Muscle of arm (tissue), 12 donors: ENCODE data around the gene KPNA1. TPM values are rescaled to one million over a fixed set of nuclear protein-coding genes. Genes with fewer than 3 reads are reported as not detected.

Experiments used
- DNase-seq: peaks from one replicate; pipeline ENCODE4 v3.0.0-alpha.2; 2013
- polyA plus RNA-seq, 12 donors: library from polyadenylated mRNA; unstranded; fragments of 120-200 nt; gene quantifications; one replicate each; pipeline ENCODE4 v1.2.1, GENCODE V29; 2013; ENCODE audit not compliant: insufficient read length in 12 of 12

The KPNA1 gene
- polyA plus RNA-seq, 12 donors = 38.2 to 60.4 (median 48.2) TPM; not detected in 1

DNA sequence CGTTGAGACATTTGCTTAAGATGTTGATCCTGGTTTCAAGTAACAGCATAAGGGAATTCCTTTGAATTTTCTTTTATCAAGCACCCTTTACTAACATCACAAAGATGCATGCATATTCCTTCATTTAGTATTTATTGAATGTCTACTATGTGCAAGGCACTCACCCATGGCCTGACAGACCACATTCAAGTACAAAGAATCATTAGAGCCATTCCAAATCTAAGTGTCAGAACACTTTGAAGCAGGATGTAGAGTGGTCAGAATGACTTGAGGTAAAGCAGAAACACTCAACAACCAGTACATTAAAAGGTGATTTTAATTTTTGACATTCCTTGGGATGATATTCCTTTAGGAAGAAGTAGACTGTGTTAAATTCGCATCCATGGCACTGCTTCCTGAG is 92.9 kb downstream of the KPNA1 start:
- no peak for DNase-seq

- DNase-seq = no peak
Measured at GRCh38 chr3:122421101-122421500, 93.6 kb downstream of the KPNA1 start.

DNA sequence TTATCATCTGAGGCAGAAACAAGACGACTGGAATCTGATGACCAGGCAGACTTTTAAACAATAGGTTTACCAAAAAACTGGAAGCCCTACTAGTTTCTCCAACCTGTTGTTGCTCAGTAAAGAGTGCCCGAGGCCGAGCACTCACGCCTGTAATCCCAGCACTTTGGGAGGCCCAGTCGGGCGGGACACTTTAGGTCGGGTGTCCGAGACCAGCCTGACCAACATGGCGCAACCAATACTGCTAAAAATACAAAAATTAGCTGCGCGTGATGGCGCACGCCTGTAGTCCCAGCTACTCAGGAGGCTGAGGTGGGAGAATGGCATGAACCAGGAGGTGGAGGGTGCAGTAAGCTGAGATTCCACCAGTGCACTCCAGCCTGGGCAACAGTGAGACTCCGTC is 97.8 kb downstream of the KPNA1 start:
- no peak for DNase-seq

- peak; percentile 99 for DNase-seq
Measured at GRCh38 chr3:122415762-122416654, 98.7 kb downstream of the KPNA1 start, which contains the start of gene WDR5B. WDR5B (minus strand) TSS chr3:122416062; CDS start chr3:122415528, 534 bp downstream.

DNA sequence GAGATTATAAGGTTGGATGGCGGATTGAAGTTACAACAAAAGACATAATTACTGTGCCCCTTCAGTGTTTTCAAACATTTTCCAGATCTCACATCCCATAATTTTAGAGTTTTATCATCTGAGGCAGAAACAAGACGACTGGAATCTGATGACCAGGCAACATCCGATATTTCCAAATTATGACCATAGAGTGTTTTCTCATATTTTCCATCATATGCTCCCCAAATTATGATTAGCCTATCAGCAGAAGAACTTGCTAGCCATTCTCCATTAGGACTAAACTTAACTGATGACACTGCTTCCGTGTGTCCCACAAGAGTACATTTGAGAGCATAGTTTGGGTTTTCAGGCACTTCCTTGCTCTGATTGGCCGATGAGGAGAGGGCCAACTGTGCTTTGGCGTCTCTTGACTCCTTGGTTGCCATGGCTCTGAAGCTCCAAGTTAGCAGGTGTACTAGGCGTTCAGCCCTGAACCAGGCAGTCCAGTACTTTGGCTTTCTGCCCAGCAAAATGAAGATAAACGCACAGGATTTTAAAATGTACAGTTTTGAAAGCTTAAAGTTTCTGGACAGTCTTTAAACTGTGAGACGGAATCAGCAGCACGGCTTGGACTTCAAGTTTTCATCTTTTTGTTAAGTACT is 99.5 kb downstream of the KPNA1 start:
- peak; percentile 35 for DNase-seq

- no peak for DNase-seq
Measured at GRCh38 chr3:122414391-122414790, 100.3 kb downstream of the KPNA1 start.

- no peak for DNase-seq
Measured at GRCh38 chr3:122410639-122411038, 104.1 kb downstream of the KPNA1 start.

GRCh38 chr3:122410111-122410510 is 104.6 kb downstream of the KPNA1 start:
- DNase-seq = no peak

DNA sequence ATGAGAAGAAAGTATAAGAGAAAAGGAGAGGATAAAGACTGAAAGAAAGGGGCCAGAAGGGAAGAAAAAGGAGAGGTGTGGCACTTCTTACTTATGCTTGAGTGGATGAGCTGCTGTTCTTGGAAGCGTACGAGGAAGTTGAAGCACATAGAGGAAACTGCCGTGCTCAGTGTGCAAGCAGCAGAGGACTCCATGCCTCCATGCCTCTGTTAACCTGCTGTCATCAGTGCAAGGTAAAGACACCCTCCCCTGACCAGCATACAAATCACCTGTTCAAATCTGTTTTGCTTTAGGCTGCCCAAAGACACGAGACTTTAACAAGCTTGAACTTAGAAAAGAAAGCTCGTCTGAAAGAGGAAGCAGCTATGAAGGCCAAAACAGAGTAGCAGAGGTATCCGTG is 105.3 kb downstream of the KPNA1 start:
- no peak for DNase-seq

- DNase-seq = no peak
Measured at GRCh38 chr3:122407946-122408345, 106.8 kb downstream of the KPNA1 start.

DNA sequence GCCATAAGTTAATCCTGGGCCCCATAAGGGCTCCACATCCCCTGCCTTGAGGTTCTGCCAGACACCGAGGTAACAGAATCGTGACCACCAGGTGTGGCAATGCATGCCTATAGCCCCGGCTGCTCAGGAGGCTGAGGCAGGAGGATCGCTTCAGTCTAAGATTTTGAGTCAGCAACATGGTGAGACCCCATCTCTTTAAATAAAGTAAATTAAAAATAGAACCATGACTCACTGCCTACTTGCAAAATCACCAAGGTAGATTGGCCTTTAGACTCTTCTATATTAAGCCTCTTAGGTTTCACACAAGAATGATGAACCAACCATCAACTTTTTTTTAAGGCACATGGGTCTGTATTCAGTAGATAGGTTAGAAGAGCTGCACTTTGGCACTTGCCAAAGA is 108.5 kb downstream of the KPNA1 start:
- no peak for DNase-seq

DNA sequence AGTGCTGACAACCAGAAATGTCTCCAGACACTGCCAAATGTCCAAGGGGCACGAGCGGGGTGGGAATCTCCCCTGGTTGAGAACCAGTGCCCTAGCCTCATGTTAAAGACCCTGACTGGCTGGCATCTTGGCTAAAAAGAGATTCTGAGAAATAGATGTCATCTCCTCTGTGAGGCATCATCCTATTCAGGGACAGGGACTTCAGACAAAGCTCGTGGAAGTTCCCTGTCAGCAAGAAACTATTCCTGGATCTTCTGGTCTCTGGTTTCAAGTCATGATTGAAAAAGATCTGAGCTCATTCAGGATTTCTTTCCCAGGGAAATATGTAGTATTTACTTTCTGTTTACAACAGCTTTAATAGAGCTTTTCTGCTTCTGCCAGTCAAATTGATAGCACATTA is 109.7 kb downstream of the KPNA1 start:
- DNase-seq = no peak

- DNase-seq = no peak
Measured at GRCh38 chr3:122403489-122403888, 111.2 kb downstream of the KPNA1 start.

DNA sequence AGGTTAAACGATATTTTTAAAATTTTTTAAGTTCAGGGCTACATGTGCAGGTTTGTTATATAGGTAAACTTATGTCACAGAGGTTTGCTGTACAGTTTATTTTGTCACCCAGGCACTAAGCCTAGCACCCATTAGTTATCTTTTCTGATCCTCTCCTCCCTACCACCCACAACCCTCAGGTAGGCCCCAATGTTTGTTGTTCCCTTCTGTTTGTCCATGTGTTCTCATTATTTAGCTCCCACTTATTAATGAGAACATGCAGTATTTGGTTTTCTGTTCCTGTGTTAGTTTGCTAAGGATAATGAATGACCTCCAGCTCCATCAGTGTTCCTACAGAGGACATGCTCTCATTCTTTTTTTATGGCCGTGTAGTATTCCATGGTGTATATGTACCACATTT is 115.8 kb downstream of the KPNA1 start:
- no peak for DNase-seq

- no peak for DNase-seq
Measured at GRCh38 chr3:122397201-122397600, 117.5 kb downstream of the KPNA1 start.

DNA sequence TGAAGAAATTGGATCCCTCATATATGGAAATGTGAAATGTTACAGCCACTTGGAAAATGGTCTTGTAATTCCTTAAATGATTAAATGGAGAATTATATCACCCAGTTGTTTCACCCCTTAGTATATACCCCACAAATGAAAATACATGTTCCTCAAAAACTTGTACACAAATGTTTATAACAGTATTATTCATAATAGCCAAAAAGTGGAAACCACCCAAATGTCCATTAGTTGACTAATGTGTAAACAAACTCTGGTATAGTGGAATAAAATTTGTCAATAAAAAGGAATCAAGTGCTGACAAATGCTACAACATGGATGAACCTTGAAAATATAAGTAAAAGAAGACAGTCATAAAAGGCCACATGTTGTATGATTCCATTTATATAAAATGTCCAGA is 118.2 kb downstream of the KPNA1 start:
- DNase-seq = no peak

- no peak for DNase-seq
Measured at GRCh38 chr3:122395582-122395981, 119.2 kb downstream of the KPNA1 start.

DNA sequence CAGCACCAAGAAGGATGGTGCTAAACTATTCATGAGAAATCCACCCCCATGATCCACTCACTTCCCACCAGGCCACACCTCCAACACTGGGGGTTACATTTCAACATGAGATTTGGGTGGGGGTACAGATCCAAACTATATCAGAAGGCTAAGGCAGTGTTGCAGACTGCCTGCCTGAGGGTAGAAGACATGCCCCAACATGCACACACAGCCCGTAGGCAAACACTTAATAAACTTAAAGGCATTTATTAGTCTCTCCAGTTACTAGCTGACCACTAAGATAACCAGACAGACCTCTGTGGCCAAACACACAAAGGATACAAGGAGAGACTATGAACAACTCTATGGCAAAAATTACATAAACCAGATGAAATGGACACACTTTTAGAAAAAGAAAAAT is 120.6 kb downstream of the KPNA1 start:
- DNase-seq = no peak

- no peak for DNase-seq
Measured at GRCh38 chr3:122392868-122393844, 121.6 kb downstream of the KPNA1 start.

- DNase-seq = no peak
Measured at GRCh38 chr3:122391681-122392446, 122.9 kb downstream of the KPNA1 start.

GRCh38 chr3:122390665-122391064 is 124.1 kb downstream of the KPNA1 start:
- no peak for DNase-seq
